Gastrocnemius medialis (tissue), 4 donors: ENCODE data around the gene CTCF. TPM values are rescaled to one million over a fixed set of nuclear protein-coding genes. Genes with fewer than 3 reads are reported as not detected.

Experiments used
- ATAC-seq, 2 donors: fragments of 150-250 bp; one replicate each; pipeline ENCODE4 v1.9.1; 2016
- DNase-seq, 2 donors: peaks; one replicate each; pipeline ENCODE4 v3.0.0-alpha.2; 2019
- H3K27ac ChIP-seq, 4 donors: fragments of 200-600 bp; sonication (generic); 1 replicate in 1 of 4; 2 replicates in 3 of 4; pipeline ENCODE4 v1.5.1; 2016 to 2018; ENCODE audit warnings: mild to moderate bottlenecking in 2 of 4, moderate library complexity in 1 of 4
- H3K27me3 ChIP-seq, 3 donors: fragments of 200-600 bp; sonication (generic) in 2 of 3; 1 replicate in 1 of 3; 2 replicates in 2 of 3; pipeline versions ENCODE4 v1.5.1 to v1.6.0; 2016 to 2019; ENCODE audit warnings: mild to moderate bottlenecking in 1 of 3, moderate library complexity in 1 of 3
- H3K36me3 ChIP-seq, 2 donors: fragments of 200-600 bp; sonication (generic) in 1 of 2; one replicate each; pipeline ENCODE4 v1.5.1; 2017 to 2018
- H3K4me1 ChIP-seq, 2 donors: fragments of 200-600 bp; sonication (generic) in 1 of 2; one replicate each; pipeline ENCODE4 v1.5.1; 2016 to 2017; ENCODE audit warnings: mild to moderate bottlenecking in 2 of 2
- H3K4me3 ChIP-seq, 4 donors: fragments of 200-600 bp; sonication (generic) in 3 of 4; 1 replicate in 1 of 4; 2 replicates in 3 of 4; pipeline ENCODE4 v1.5.1; 2016 to 2019; ENCODE audit warnings: mild to moderate bottlenecking in 2 of 4
- H3K9me3 ChIP-seq, 3 donors: fragments of 200-600 bp; sonication (generic) in 2 of 3; 1 replicate in 1 of 3; 2 replicates in 2 of 3; pipeline ENCODE4 v1.5.1; 2016 to 2019
- POLR2A ChIP-seq, 2 donors: fragments of 450-650 bp; IDR thresholded peaks; one replicate each; pipeline ENCODE4 v1.6.1; 2017; ENCODE audit warnings: antibody characterized with exemption in 2 of 2, mild to moderate bottlenecking in 2 of 2, moderate library complexity in 2 of 2
- in situ Hi-C, 4 donors: fragments of 200-750 bp; cut with MboI; loops; one replicate each; pipeline versions ENCODE4 v1.15.0 to v1.8.0; 2017; ENCODE audit warnings: low sequenced_read_pairs in 4 of 4
- intact Hi-C: fragments of 100-400 bp; cut with DNase I; formaldehyde crosslinking; loops from one replicate; pipeline ENCODE4 v1.15.1; 2023; ENCODE audit warnings: low total_unique reads
- total RNA-seq, 4 donors: library from RNA; depleted of rRNA; stranded (reverse); fragments of >200 nt; gene quantifications; one replicate each; pipeline versions ENCODE4 v1.1.0 to v1.2.3, GENCODE V29; 2016
- TF ChIP-seq, protein P1 (sequence below), 5 experiments: fragments of 450-650 bp in 3 of 5; fragments of 200-600 bp in 2 of 5; sonication (generic) in 2 of 5; IDR thresholded peaks in 4 of 5; conservative IDR thresholded peaks in 1 of 5; 1 replicate in 4 of 5; 2 replicates in 1 of 5; pipeline ENCODE4 v1.5.1; 2016 to 2019; ENCODE audit warnings: antibody characterized with exemption in 5 of 5, mild to moderate bottlenecking in 3 of 5, moderate library complexity in 3 of 5

Gene CTCF
- total RNA-seq, 4 donors from 2014 or later: 25.9 to 35.9 (median 30.3) TPM

DNA sequence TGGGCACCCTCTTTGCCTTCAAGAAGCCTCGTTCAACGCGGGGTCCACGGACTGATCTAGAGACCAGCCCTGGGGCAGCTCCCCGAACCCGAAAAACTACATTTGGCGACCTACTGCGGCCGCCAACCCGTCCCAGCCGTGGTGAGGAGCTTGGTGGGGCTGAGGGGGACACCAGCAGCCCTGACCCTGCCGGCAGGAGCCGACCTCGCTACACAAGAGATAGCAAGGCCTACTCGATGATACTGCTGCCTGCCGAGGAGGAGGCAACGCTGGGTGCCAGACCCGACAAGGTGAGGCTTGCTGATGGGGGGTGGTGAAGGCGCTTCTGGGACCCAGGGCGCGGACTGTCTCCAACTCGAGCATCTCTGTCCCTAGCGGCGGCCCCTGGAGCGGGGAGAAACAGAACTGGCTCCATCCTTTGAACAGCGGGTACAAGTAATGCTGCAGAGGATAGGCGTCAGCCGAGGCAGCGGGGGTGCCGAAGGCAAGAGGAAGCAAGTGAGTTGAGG lies 92.1 kb downstream of the CTCF start:
- Histone ChIP-seq H3K4me3 (no peak overlapping the region), H3K9me3 (no peaks in the 10 kb centered on the region), H3K4me1 (peaks cover 13 to 15% of the 10 kb centered on the region in 2 donors), H3K27me3 (peaks cover 46 to 48% (median 47%) of the 10 kb centered on the region in 3 donors), H3K27ac (no peak overlapping the region), H3K36me3 (no peaks in the 10 kb centered on the region)
- in situ Hi-C loops: loop anchor here in 1 of 4 donors (10.0 kb wide), 1 partner anchor 130 kb away; the partner anchor contains the start of gene RIPOR1
- DNase-seq (no peak), ATAC-seq (no peak)
- intact Hi-C loops: no loop called here
- TF ChIP-seq, protein P1, sequence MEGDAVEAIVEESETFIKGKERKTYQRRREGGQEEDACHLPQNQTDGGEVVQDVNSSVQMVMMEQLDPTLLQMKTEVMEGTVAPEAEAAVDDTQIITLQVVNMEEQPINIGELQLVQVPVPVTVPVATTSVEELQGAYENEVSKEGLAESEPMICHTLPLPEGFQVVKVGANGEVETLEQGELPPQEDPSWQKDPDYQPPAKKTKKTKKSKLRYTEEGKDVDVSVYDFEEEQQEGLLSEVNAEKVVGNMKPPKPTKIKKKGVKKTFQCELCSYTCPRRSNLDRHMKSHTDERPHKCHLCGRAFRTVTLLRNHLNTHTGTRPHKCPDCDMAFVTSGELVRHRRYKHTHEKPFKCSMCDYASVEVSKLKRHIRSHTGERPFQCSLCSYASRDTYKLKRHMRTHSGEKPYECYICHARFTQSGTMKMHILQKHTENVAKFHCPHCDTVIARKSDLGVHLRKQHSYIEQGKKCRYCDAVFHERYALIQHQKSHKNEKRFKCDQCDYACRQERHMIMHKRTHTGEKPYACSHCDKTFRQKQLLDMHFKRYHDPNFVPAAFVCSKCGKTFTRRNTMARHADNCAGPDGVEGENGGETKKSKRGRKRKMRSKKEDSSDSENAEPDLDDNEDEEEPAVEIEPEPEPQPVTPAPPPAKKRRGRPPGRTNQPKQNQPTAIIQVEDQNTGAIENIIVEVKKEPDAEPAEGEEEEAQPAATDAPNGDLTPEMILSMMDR (IDR thresholded peaks at IDR 0.05 in 4 of 5, conservative IDR thresholded peaks at IDR 0.05 in 1 of 5): no peak
- TF ChIP-seq POLR2A (IDR thresholded peaks at IDR 0.05): no peak

DNA sequence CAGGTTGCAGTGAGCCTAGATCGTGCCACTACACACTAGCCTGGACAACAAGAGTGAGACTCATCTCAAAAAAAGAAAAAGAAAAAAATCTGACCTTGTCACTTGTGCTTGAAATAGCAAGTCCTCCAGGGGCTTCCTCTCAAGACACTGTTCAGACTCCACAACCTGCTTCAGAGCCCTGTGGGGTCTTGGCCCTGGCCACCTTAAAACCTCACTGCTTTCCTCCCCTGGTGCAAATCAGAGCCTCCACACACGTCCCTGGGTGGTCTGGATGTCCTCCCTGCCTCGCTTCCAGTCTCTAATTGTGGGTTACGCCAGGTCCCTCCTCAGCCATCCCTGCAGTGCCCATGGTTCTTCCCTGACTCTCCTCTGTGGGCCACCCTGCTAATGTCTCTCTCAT lies 93.0 kb downstream of the CTCF start:
- Histone ChIP-seq H3K27me3 (peaks cover 37 to 39% (median 38%) of the 10 kb centered on the region in 3 donors), H3K4me3 (no peak overlapping the region), H3K4me1 (peaks cover 15 to 19% of the 10 kb centered on the region in 2 donors), H3K36me3 (no peaks in the 10 kb centered on the region), H3K27ac (no peak overlapping the region), H3K9me3 (no peaks in the 10 kb centered on the region)
- DNase-seq (no peak), ATAC-seq (no peak)
- in situ Hi-C loops: loop anchor here in 1 of 4 donors (10.0 kb wide), 1 partner anchor 131 kb away; the partner anchor contains the start of gene RIPOR1
- intact Hi-C loops: no loop called here
- TF ChIP-seq, protein P1 (IDR thresholded peaks at IDR 0.05 in 4 of 5, conservative IDR thresholded peaks at IDR 0.05 in 1 of 5): no peak
- no peak for TF ChIP-seq POLR2A (IDR thresholded peaks at IDR 0.05)

- peaks cover 28 to 30% (median 29%) of the 10 kb centered on the region in 3 donors for H3K27me3 ChIP-seq
- no peaks in the 10 kb centered on the region for H3K36me3 ChIP-seq
- H3K9me3 ChIP-seq: no peaks in the 10 kb centered on the region
- ATAC-seq (no peak), DNase-seq (no peak)
- H3K27ac ChIP-seq: no peak overlapping the region
- TF ChIP-seq, protein P1 (IDR thresholded peaks at IDR 0.05 in 4 of 5, conservative IDR thresholded peaks at IDR 0.05 in 1 of 5): no peak
- no peak for TF ChIP-seq POLR2A (IDR thresholded peaks at IDR 0.05)
- in situ Hi-C loops: loop anchor here in 1 of 4 donors (10.0 kb wide), 1 partner anchor 132 kb away; the partner anchor contains the start of gene RIPOR1
- intact Hi-C loops: no loop called here
- H3K4me1 ChIP-seq: peaks cover 20 to 24% of the 10 kb centered on the region in 2 donors
- no peak overlapping the region for H3K4me3 ChIP-seq
Measured at GRCh38 chr16:67656344-67657016, 94.2 kb downstream of the CTCF start.

DNA sequence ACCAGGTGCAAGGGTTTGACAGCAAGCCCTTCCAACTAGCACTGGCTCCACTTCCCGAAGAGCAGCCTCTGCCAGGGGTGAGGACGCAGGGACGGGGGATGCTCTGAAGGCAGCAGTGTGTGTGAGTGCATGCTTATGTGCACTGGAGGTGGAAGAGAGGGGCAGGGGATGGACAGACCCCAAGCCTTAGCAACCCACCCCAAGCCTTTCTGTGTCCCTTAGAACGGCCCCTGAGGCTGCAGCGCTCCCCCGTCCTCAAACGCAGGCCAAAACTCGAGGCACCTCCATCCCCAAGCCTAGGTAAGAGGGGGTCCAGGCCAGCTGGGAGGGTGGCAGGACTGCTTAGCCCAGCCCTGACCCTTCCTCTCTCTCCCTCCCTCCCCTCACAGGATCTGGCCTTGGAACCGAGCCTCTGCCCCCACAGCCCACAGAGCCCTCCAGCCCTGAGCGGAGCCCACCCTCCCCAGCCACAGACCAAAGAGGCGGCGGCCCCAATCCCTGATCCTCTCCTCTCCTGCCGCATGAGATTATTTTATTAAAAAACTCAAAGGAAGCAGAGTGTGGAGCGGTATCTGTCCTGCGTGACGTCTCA lies 94.8 kb downstream of the CTCF start:
- peaks cover 0 to under 1% of the 10 kb centered on the region in 2 donors for H3K36me3 ChIP-seq
- peaks cover 22 to 24% of the 10 kb centered on the region in 2 donors for H3K4me1 ChIP-seq
- in situ Hi-C loops: loop anchor here in 1 of 4 donors (10.0 kb wide), 1 partner anchor 132 kb away; the partner anchor contains the start of gene RIPOR1
- H3K27ac ChIP-seq: no peak overlapping the region
- peaks cover 21 to 24% (median 24%) of the 10 kb centered on the region in 3 donors for H3K27me3 ChIP-seq
- TF ChIP-seq, protein P1 (IDR thresholded peaks at IDR 0.05 in 4 of 5, conservative IDR thresholded peaks at IDR 0.05 in 1 of 5): no peak
- TF ChIP-seq POLR2A (IDR thresholded peaks at IDR 0.05): no peak
- DNase-seq (no peak), ATAC-seq (no peak)
- H3K9me3 ChIP-seq: no peaks in the 10 kb centered on the region
- intact Hi-C loops: no loop called here
- H3K4me3 ChIP-seq: no peak overlapping the region
